Suprapubic skin (tissue), 4 donors: ENCODE measurements around the gene ABCC6. TPM values are rescaled to one million over a fixed set of nuclear protein-coding genes. Genes with fewer than 3 reads are reported as not detected.

Experiments
- DNase-seq, 2 donors: peaks; one replicate each; pipeline ENCODE4 v3.0.0-alpha.2; 2019; ENCODE audit warnings: low spot score in 2 of 2
- H3K27ac ChIP-seq: fragments of 200-600 bp; sonication (generic); one replicate; pipeline ENCODE4 v1.5.1; 2019
- H3K27me3 ChIP-seq: fragments of 200-600 bp; sonication (generic); one replicate; pipeline ENCODE4 v1.5.1; 2019
- H3K36me3 ChIP-seq: fragments of 200-600 bp; sonication (generic); one replicate; pipeline ENCODE4 v1.5.1; 2019
- H3K4me1 ChIP-seq: fragments of 200-600 bp; sonication (generic); one replicate; pipeline ENCODE4 v1.5.1; 2019
- H3K4me3 ChIP-seq: fragments of 200-600 bp; sonication (generic); one replicate; pipeline ENCODE4 v1.5.1; 2019; ENCODE audit warnings: mild to moderate bottlenecking
- H3K9me3 ChIP-seq: fragments of 200-600 bp; sonication (generic); one replicate; pipeline ENCODE4 v1.5.1; 2019
- EP300 ChIP-seq: sonication (generic); formaldehyde crosslinking; IDR thresholded peaks from one replicate; pipeline ENCODE4 v1.6.1; 2017; ENCODE audit warnings: antibody characterized with exemption
- POLR2A ChIP-seq, 2 donors: fragments of 450-650 bp; IDR thresholded peaks; one replicate each; pipeline ENCODE4 v1.6.1; 2017; ENCODE audit warnings: antibody characterized with exemption in 2 of 2, mild to moderate bottlenecking in 2 of 2, moderate library complexity in 2 of 2
- POLR2AphosphoS5 ChIP-seq, 3 donors: sonication (generic); formaldehyde crosslinking; IDR thresholded peaks; one replicate each; pipeline ENCODE4 v1.6.1; 2017; ENCODE audit warnings: antibody characterized with exemption in 3 of 3
- WGBS: methylation state at CpG from one replicate; pipeline ENCODE4 v1.1.5; 2018; 5-methylcytosine and 5-hydroxymethylcytosine counted together
- total RNA-seq, 4 donors: library from RNA; depleted of rRNA; stranded (reverse); fragments of >200 nt; gene quantifications; one replicate each; pipeline ENCODE4 v1.1.0, GENCODE V29; 2016
- TF ChIP-seq, protein P1 (sequence below), 2 donors: fragments of 200-600 bp in 1 of 2; fragments of 450-650 bp in 1 of 2; sonication (generic) in 1 of 2; IDR thresholded peaks; one replicate each; pipeline ENCODE4 v1.5.1; 2016 to 2019; ENCODE audit warnings: antibody characterized with exemption in 2 of 2, mild to moderate bottlenecking in 1 of 2, moderate library complexity in 1 of 2

ABCC6 gene
- total RNA-seq, 4 donors from 2014 or later: 0.49 to 3.4 (median 1.2) TPM

- WGBS: 90% methylated on average over 21 of the region's 21 CpGs
- H3K4me1 ChIP-seq: no peaks in the 10 kb centered on the region
- no peak overlapping the region for H3K4me3 ChIP-seq
- TF ChIP-seq, protein P1, sequence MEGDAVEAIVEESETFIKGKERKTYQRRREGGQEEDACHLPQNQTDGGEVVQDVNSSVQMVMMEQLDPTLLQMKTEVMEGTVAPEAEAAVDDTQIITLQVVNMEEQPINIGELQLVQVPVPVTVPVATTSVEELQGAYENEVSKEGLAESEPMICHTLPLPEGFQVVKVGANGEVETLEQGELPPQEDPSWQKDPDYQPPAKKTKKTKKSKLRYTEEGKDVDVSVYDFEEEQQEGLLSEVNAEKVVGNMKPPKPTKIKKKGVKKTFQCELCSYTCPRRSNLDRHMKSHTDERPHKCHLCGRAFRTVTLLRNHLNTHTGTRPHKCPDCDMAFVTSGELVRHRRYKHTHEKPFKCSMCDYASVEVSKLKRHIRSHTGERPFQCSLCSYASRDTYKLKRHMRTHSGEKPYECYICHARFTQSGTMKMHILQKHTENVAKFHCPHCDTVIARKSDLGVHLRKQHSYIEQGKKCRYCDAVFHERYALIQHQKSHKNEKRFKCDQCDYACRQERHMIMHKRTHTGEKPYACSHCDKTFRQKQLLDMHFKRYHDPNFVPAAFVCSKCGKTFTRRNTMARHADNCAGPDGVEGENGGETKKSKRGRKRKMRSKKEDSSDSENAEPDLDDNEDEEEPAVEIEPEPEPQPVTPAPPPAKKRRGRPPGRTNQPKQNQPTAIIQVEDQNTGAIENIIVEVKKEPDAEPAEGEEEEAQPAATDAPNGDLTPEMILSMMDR (IDR thresholded peaks at IDR 0.05): no peak
- TF ChIP-seq EP300 (no peak), POLR2A (IDR thresholded peaks at IDR 0.05) (no peak), POLR2AphosphoS5 (IDR thresholded peaks at IDR 0.05) (no peak)
- DNase-seq: no peak
- H3K9me3 ChIP-seq: no peaks in the 10 kb centered on the region
- no peak overlapping the region for H3K27ac ChIP-seq
- peaks cover 88% of the 10 kb centered on the region for H3K36me3 ChIP-seq
- no peaks in the 10 kb centered on the region for H3K27me3 ChIP-seq
Observed at GRCh38 chr16:16133943-16134604, 89.2 kb downstream of the ABCC6 start.

- Histone ChIP-seq H3K27ac (no peak overlapping the region), H3K9me3 (no peaks in the 10 kb centered on the region), H3K4me3 (no peak overlapping the region), H3K4me1 (no peaks in the 10 kb centered on the region), H3K36me3 (peaks cover 73% of the 10 kb centered on the region), H3K27me3 (no peaks in the 10 kb centered on the region)
- no peak for TF ChIP-seq POLR2A (IDR thresholded peaks at IDR 0.05)
- TF ChIP-seq EP300: no peak
- TF ChIP-seq, protein P1 (IDR thresholded peaks at IDR 0.05): no peak
- TF ChIP-seq POLR2AphosphoS5 (IDR thresholded peaks at IDR 0.05): no peak
- no peak for DNase-seq
- WGBS: 91% methylated on average over 12 of the region's 15 CpGs
Observed at GRCh38 chr16:16131659-16132058, 91.6 kb downstream of the ABCC6 start.

GRCh38 chr16:16131204-16131603, 92.1 kb downstream of the ABCC6 start:
- Histone ChIP-seq H3K27me3 (no peaks in the 10 kb centered on the region), H3K4me3 (no peak overlapping the region), H3K4me1 (no peaks in the 10 kb centered on the region), H3K27ac (no peak overlapping the region), H3K36me3 (peaks cover 71% of the 10 kb centered on the region), H3K9me3 (no peaks in the 10 kb centered on the region)
- DNase-seq: no peak
- WGBS: 82% methylated on average over 3 of the region's 3 CpGs
- no peak for TF ChIP-seq POLR2AphosphoS5 (IDR thresholded peaks at IDR 0.05)
- no peak for TF ChIP-seq POLR2A (IDR thresholded peaks at IDR 0.05)
- no peak for TF ChIP-seq EP300
- TF ChIP-seq, protein P1 (IDR thresholded peaks at IDR 0.05): no peak

DNA sequence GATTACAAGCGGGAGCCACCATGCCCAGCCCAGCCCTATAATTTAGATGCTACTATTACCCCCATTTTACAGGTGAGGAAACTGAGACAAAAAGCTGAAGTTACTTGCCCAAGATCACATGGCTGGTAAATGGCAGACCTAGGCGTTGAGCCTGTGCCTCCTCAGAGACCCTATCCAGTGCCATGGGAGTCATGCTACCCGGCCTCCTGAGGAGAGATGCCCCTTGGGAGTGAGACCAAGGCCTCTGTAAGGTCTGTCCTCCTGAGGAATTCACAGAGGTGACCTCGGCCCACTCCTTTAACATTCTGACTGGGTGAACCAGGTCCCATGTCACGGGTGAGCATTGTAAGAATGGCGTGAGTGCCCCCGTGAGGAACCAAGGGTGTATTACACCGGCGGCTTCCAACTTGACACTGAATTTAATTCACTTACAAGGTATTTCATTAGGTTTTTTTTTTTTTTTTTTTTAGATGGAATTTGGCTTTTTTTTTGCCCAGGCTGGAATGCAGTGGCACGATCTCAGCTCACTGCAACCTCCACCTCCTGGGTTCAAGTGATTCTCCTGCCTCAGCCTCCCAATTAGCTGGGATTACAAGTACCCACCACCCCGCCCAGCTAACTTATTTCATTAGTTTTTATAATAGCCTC, 95.7 kb downstream of the ABCC6 start:
- peaks cover 67% of the 10 kb centered on the region for H3K36me3 ChIP-seq
- DNase-seq: peak in 1 of 2 donors; percentile 85

GRCh38 chr16:16126896-16127295, 96.4 kb downstream of the ABCC6 start:
- no peak overlapping the region for H3K27ac ChIP-seq
- H3K4me3 ChIP-seq: no peak overlapping the region
- H3K36me3 ChIP-seq: peaks cover 68% of the 10 kb centered on the region
- no peak for TF ChIP-seq EP300
- no peak for TF ChIP-seq POLR2AphosphoS5 (IDR thresholded peaks at IDR 0.05)
- no peak for TF ChIP-seq POLR2A (IDR thresholded peaks at IDR 0.05)
- TF ChIP-seq, protein P1 (IDR thresholded peaks at IDR 0.05): no peak
- WGBS: 86% methylated on average over 10 of the region's 10 CpGs
- no peak for DNase-seq
- no peaks in the 10 kb centered on the region for H3K9me3 ChIP-seq
- H3K4me1 ChIP-seq: no peaks in the 10 kb centered on the region
- H3K27me3 ChIP-seq: no peaks in the 10 kb centered on the region

More for the DNA sequence above, 95.7 kb downstream of the ABCC6 start:
- Histone ChIP-seq H3K4me3 (no peak overlapping the region), H3K27ac (no peak overlapping the region), H3K9me3 (no peaks in the 10 kb centered on the region), H3K4me1 (no peaks in the 10 kb centered on the region), H3K27me3 (no peaks in the 10 kb centered on the region)
- no peak for TF ChIP-seq POLR2AphosphoS5 (IDR thresholded peaks at IDR 0.05)
- TF ChIP-seq, protein P1 (IDR thresholded peaks at IDR 0.05): peak; percentile 81 to 90
- 33% methylated on average over 10 of the region's 11 CpGs for WGBS
